Fibroblast of the aortic adventitia (primary cell): ENCODE data around the gene KIAA0825. TPM values are rescaled to one million over a fixed set of nuclear protein-coding genes. Genes with fewer than 3 reads are reported as not detected.
A peak's percentile ranks its signal among the peaks of the same experiment; 100 is the strongest.

Source experiments
- DNase-seq: peaks from one replicate; pipeline ENCODE4 v3.0.0-alpha.2; 2010; ENCODE audit warnings: low read depth
- H3K4me3 ChIP-seq: 2 replicates; pipeline ENCODE4 v1.5.1; 2011; ENCODE audit warnings: low read depth, mild to moderate bottlenecking, control low read depth, low read length, moderate library complexity
- CTCF ChIP-seq: IDR thresholded peaks from 2 replicates; pipeline ENCODE4 v1.5.1; 2011; ENCODE audit warnings: mild to moderate bottlenecking, low read length, control low read depth, inconsistent platforms; ENCODE audit not compliant: insufficient read depth
- total RNA-seq: library from RNA; depleted of rRNA; stranded (reverse); fragments of >200 nt; gene quantifications from 2 replicates; pipeline ENCODE4 v1.2.3, GENCODE V29; 2012; ENCODE audit warnings: low replicate concordance

KIAA0825 gene
- total RNA-seq, 1 donor = 12.2 TPM

GRCh38 chr5:94113087-94113486 is 505.3 kb downstream of the KIAA0825 start:
- DNase-seq = no peak
- H3K4me3 ChIP-seq = no peak overlapping the region
- no peak for TF ChIP-seq CTCF

DNA sequence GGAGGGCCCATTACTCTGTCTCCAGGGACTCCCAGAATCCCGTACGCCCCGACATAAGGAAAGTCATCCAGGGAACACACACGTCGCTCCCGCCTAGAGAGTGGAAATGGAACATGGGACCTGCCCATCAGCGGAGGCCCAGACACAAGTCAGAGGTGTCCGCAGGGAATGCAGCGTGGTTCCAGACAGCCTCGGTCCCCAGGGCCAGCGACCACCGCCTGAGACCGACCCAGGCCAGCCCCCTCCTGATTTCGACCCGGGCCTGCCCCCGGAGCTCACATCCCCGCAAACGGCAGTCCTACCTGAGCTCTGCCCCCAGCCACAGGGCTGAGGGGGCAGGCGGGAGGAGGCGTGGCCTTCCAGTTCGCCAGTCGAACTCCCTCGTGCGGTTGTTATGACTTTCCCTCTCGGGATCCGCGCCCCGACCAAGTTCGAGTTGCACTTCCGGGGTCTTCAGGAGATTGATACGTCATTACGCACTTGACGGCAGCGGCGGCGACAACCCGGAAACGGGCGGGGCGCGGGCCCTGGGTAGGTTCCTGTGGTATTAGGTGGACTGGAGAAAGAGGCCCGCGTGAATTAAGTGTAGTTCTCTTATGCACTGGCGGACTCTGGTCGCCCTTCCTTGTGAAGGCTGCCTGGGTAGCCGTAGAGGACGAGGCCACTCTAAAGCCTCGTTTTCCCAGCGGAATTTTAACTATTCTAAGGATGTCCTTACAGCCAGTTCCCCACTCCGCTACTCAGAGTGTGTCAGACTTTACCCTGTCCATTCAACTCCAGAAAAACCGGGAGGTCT is 507.0 kb downstream of the KIAA0825 start:
- peak overlapping the region; percentile 94 for H3K4me3 ChIP-seq
- peak; percentile 95 for DNase-seq
- TF ChIP-seq CTCF = peak; percentile 30

- no peak for DNase-seq
- no peak for TF ChIP-seq CTCF
- H3K4me3 ChIP-seq = no peak overlapping the region
Measured at GRCh38 chr5:94103514-94104245, 514.7 kb downstream of the KIAA0825 start.

Other genes starting within 250 kb of the KIAA0825 start
- gene SLF1, start 65 bp upstream of the KIAA0825 start, total RNA-seq = 5.3 and 11.2 TPM in 2 replicates